22Rv1 (cell line): ENCODE results near the gene KHDC4.

Source experiments
- ZFX ChIP-seq: fragments of 450-650 bp; IDR thresholded peaks from 2 replicates; pipeline ENCODE4 v1.6.1; 2017; ENCODE audit warnings: antibody characterized with exemption, borderline replicate concordance
- TF ChIP-seq, protein P1 (sequence below): fragments of 450-650 bp; IDR thresholded peaks from 2 replicates; pipeline ENCODE4 v1.5.1; 2017; ENCODE audit warnings: mild to moderate bottlenecking

DNA sequence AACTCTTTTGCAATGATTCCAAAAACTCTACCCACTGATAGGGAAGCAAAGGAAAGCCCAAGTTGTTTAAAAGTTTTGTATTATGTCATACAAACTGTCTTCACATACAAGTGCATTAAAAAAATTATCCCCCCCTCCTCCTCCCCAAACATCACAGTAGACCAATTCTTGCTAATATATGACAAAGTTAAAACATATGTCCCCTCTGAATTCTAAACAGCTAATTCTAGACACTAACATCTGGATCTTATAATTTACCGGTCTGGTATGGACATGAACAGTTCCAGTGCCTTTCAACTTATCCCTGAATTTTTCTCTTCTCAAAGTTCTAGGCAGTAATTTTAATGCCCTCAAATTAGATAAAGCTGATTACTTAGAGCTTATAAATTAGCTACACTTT lies 36.5 kb downstream of the KHDC4 start:
- TF ChIP-seq ZFX, result no peak
- TF ChIP-seq, protein P1, sequence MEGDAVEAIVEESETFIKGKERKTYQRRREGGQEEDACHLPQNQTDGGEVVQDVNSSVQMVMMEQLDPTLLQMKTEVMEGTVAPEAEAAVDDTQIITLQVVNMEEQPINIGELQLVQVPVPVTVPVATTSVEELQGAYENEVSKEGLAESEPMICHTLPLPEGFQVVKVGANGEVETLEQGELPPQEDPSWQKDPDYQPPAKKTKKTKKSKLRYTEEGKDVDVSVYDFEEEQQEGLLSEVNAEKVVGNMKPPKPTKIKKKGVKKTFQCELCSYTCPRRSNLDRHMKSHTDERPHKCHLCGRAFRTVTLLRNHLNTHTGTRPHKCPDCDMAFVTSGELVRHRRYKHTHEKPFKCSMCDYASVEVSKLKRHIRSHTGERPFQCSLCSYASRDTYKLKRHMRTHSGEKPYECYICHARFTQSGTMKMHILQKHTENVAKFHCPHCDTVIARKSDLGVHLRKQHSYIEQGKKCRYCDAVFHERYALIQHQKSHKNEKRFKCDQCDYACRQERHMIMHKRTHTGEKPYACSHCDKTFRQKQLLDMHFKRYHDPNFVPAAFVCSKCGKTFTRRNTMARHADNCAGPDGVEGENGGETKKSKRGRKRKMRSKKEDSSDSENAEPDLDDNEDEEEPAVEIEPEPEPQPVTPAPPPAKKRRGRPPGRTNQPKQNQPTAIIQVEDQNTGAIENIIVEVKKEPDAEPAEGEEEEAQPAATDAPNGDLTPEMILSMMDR, result no peak
